Neural cell (in vitro differentiated cells): ENCODE data around the gene EEF1AKMT3.

Source experiments
- EP300 ChIP-seq: fragments of 450-650 bp; conservative IDR thresholded peaks from 2 replicates; pipeline ENCODE4 v1.6.1; 2014; ENCODE audit warnings: antibody characterized with exemption, mild to moderate bottlenecking, moderate library complexity; ENCODE audit not compliant: poor library complexity, severe bottlenecking
- SMC3 ChIP-seq: fragments of 450-650 bp; conservative IDR thresholded peaks from 2 replicates; pipeline ENCODE4 v1.6.1; 2014; ENCODE audit warnings: antibody characterized with exemption, mild to moderate bottlenecking, moderate library complexity; ENCODE audit not compliant: poor library complexity
- TF ChIP-seq, protein P1 (sequence below): fragments of 450-650 bp; IDR thresholded peaks from 2 replicates; pipeline ENCODE4 v1.5.1; 2014; ENCODE audit warnings: antibody characterized with exemption, mild to moderate bottlenecking, moderate library complexity; ENCODE audit not compliant: poor library complexity, severe bottlenecking

- TF ChIP-seq EP300 = no peak
- TF ChIP-seq, protein P1, sequence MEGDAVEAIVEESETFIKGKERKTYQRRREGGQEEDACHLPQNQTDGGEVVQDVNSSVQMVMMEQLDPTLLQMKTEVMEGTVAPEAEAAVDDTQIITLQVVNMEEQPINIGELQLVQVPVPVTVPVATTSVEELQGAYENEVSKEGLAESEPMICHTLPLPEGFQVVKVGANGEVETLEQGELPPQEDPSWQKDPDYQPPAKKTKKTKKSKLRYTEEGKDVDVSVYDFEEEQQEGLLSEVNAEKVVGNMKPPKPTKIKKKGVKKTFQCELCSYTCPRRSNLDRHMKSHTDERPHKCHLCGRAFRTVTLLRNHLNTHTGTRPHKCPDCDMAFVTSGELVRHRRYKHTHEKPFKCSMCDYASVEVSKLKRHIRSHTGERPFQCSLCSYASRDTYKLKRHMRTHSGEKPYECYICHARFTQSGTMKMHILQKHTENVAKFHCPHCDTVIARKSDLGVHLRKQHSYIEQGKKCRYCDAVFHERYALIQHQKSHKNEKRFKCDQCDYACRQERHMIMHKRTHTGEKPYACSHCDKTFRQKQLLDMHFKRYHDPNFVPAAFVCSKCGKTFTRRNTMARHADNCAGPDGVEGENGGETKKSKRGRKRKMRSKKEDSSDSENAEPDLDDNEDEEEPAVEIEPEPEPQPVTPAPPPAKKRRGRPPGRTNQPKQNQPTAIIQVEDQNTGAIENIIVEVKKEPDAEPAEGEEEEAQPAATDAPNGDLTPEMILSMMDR = no peak
- TF ChIP-seq SMC3 = no peak
Observed at GRCh38 chr12:57750561-57751431, 21.6 kb upstream of the EEF1AKMT3 start.
